HG02840 (cell line): ENCODE measurements around the gene INO80E.
"Not testable (repeated sequence)": the region's sequence is repeated elsewhere in the genome, so short reads cannot be mapped to it uniquely, and the experiment has no call there.

Experiments used
- ATAC-seq: cut with Tn5 transposase; IDR thresholded peaks from one replicate; pipeline ENCODE4 v1.9.1; 2021; ENCODE audit warnings: mild to moderate bottlenecking, moderate library complexity, moderate number of reproducible peaks; ENCODE audit not compliant: unreplicated experiment, low FRiP score

INO80E gene

GRCh38 chr16:30030011-30030685, 34.1 kb downstream of the INO80E start:
- no peak for ATAC-seq

GRCh38 chr16:30030841-30031413, 34.9 kb downstream of the INO80E start, which contains the start of gene TLCD3B:
Gene TLCD3B, minus strand, starts transcription at chr16:30031271. Its CDS starts 744 bp downstream, at chr16:30030527.
- no peak for ATAC-seq

GRCh38 chr16:30031477-30031918, 35.5 kb downstream of the INO80E start:
- no peak for ATAC-seq

- no peak for ATAC-seq
These were observed 36.2 kb downstream of the INO80E start for GRCh38 chr16:30032083-30032819.

- no peak for ATAC-seq
These were observed 37.2 kb downstream of the INO80E start for GRCh38 chr16:30033270-30033669.

- no peak for ATAC-seq
These were observed 44.2 kb downstream of the INO80E start for GRCh38 chr16:30040221-30040620.

- ATAC-seq, result not testable (repeated sequence)
These were observed 44.6 kb downstream of the INO80E start for GRCh38 chr16:30040690-30041089.

GRCh38 chr16:30041841-30042240, 45.8 kb downstream of the INO80E start:
- ATAC-seq, result no peak

GRCh38 chr16:30046178-30046577, 50.1 kb downstream of the INO80E start:
- no peak for ATAC-seq

GRCh38 chr16:30046588-30046987, 50.5 kb downstream of the INO80E start:
- no peak for ATAC-seq

GRCh38 chr16:30049871-30050270, 53.8 kb downstream of the INO80E start:
- no peak for ATAC-seq

- ATAC-seq, result no peak
These were observed 55.5 kb downstream of the INO80E start for GRCh38 chr16:30051518-30051917.

GRCh38 chr16:30052671-30053372, 56.8 kb downstream of the INO80E start:
- ATAC-seq, result peak; percentile 71

- ATAC-seq, result no peak
These were observed 57.5 kb downstream of the INO80E start for GRCh38 chr16:30053376-30054015.

GRCh38 chr16:30054451-30054850, 58.4 kb downstream of the INO80E start:
- no peak for ATAC-seq

GRCh38 chr16:30054959-30055553, 59.0 kb downstream of the INO80E start:
- no peak for ATAC-seq
